HG03039 (cell line): ENCODE results near the gene UBE2QL1.
A peak's percentile ranks its signal among the peaks of the same experiment; 100 is the strongest.

ENCODE experiments used
- ATAC-seq: cut with Tn5 transposase; IDR thresholded peaks from one replicate; pipeline ENCODE4 v1.9.1; 2021; ENCODE audit warnings: mild to moderate bottlenecking, moderate library complexity; ENCODE audit not compliant: unreplicated experiment

The UBE2QL1 gene

GRCh38 chr5:6473284-6473683 lies 24.6 kb downstream of the UBE2QL1 start:
- no peak for ATAC-seq

- no peak for ATAC-seq
Measured at GRCh38 chr5:6475626-6476312, 27.1 kb downstream of the UBE2QL1 start.

- no peak for ATAC-seq
Measured at GRCh38 chr5:6476313-6476661, 27.6 kb downstream of the UBE2QL1 start.

- no peak for ATAC-seq
Measured at GRCh38 chr5:6478793-6479192, 30.1 kb downstream of the UBE2QL1 start.

- peak; percentile 49 for ATAC-seq
Measured at GRCh38 chr5:6480133-6481051, 31.7 kb downstream of the UBE2QL1 start.

- ATAC-seq: no peak
Measured at GRCh38 chr5:6482735-6483134, 34.1 kb downstream of the UBE2QL1 start.

DNA sequence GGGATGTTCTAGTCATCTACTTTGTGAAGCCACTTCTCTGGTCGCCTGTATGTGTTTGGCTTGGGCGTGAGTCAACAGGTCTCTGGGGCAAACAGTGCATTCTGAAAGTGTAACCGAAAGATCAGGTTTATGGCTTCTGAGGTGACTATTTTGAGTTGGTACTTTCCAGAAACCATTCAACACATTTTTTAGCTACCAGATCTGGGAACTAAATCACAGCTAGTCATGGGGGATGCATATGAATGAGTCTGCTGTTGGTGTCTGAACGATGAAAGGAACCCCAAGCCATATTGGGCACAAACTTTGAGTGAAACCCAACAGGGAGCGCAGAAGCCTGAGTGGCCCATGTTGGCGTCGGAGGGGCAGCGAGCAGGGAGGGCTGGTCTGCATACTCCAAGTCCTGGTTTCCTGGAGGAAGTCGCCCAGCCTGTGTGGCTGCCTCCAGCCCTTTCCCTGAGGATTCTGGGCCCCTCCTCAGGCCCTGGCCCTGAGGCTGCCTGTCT lies 35.3 kb downstream of the UBE2QL1 start:
- ATAC-seq: peak; percentile 84

GRCh38 chr5:6484446-6484845 lies 35.8 kb downstream of the UBE2QL1 start:
- ATAC-seq: no peak

DNA sequence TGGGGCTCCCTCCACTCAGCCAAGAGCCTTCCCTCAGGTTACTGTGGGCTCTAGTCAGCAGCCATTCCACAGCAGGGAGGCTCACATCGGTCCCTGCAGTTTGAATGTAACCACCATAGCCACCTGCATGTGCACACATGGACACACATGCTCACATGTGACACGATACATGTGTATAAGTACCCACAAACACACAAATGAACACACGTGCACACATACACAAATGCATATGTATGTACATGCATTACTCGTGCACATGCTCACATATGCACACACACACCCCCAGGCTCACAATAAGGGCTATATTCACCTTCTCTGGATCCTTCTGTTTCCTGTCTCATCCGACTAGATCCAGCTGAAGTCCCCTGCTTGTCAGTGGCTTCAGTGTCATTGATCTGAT lies 36.2 kb downstream of the UBE2QL1 start:
- ATAC-seq: no peak

GRCh38 chr5:6485441-6485840 lies 36.8 kb downstream of the UBE2QL1 start:
- ATAC-seq: no peak

DNA sequence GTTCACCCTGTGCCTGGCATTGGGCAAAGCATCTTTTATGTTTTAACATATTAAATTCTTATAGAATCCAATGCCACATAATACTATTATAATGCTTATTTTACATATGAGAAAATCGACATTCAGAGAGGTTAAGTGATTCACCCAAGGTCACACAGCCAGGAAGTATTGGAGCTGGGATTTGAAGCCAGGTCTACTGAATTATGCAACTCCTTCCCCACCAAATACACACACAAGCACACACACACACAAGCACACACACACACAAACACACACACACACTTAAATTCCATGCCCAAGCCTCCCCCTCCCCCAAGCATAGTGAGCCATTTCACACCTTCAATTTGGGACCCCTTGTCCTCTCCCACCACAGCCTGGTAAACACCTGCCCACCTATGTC lies 37.4 kb downstream of the UBE2QL1 start:
- no peak for ATAC-seq

DNA sequence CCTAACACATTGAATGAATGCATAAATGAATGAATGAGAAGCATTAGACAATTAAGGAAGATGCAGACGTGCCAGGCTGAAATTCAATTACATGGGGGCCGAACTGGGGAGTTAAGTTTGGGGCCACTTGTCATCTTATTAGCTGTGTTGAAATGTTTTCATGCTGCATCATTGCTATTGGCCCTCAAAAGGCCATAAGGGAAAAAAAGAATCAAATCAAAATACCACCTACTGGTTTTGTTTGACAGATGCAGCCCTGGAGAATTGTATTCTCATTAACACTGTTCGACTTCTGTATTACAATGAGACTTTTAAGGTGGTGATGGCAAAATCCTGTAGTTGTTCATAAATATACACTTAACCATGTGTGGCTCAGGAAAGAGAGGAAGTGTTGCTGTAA lies 38.4 kb downstream of the UBE2QL1 start:
- no peak for ATAC-seq

GRCh38 chr5:6488021-6488420 lies 39.4 kb downstream of the UBE2QL1 start:
- ATAC-seq: no peak

- ATAC-seq: no peak
Measured at GRCh38 chr5:6489643-6490185, 41.1 kb downstream of the UBE2QL1 start.

GRCh38 chr5:6490246-6490645 lies 41.6 kb downstream of the UBE2QL1 start:
- ATAC-seq: no peak

- ATAC-seq: no peak
Measured at GRCh38 chr5:6490693-6491092, 42.0 kb downstream of the UBE2QL1 start.

- ATAC-seq: no peak
Measured at GRCh38 chr5:6491196-6491918, 42.7 kb downstream of the UBE2QL1 start.

GRCh38 chr5:6491919-6492290 lies 43.2 kb downstream of the UBE2QL1 start:
- ATAC-seq: no peak

- ATAC-seq: peak; percentile 37
Measured at GRCh38 chr5:6492934-6493333, 44.3 kb downstream of the UBE2QL1 start.

- no peak for ATAC-seq
Measured at GRCh38 chr5:6493681-6494454, 45.2 kb downstream of the UBE2QL1 start.
